ENCODE data around the gene FAF1.

DNA sequence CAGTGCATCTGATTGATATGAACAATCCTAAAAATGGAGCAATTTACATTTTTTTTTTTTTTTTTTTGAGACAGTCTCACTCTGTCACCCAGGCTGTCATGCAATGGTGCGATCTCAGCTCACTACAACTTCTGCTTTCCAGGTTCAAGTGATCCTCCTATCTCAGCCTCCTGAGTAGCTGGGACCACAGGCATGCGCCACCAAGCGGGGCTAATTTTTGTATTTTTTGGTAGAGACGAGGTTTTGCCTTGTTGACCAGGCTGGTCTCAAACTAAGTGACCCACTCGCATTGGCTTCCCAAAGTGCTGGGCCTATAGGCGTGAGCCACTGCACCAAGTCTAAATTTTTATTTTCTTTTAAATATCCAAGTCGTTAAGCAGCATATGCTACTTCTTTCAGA lies 109.0 kb downstream of the FAF1 start:
- TF ChIP-seq, protein P1, sequence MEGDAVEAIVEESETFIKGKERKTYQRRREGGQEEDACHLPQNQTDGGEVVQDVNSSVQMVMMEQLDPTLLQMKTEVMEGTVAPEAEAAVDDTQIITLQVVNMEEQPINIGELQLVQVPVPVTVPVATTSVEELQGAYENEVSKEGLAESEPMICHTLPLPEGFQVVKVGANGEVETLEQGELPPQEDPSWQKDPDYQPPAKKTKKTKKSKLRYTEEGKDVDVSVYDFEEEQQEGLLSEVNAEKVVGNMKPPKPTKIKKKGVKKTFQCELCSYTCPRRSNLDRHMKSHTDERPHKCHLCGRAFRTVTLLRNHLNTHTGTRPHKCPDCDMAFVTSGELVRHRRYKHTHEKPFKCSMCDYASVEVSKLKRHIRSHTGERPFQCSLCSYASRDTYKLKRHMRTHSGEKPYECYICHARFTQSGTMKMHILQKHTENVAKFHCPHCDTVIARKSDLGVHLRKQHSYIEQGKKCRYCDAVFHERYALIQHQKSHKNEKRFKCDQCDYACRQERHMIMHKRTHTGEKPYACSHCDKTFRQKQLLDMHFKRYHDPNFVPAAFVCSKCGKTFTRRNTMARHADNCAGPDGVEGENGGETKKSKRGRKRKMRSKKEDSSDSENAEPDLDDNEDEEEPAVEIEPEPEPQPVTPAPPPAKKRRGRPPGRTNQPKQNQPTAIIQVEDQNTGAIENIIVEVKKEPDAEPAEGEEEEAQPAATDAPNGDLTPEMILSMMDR (IDR thresholded peaks at IDR 0.05) = no peak
- no peak for TF ChIP-seq POLR2A (IDR thresholded peaks at IDR 0.05)
